B cell (primary cell): ENCODE results near the gene NDRG3.

Source experiments
- EZH2 ChIP-seq: IDR thresholded peaks from 2 replicates; pipeline ENCODE4 v1.6.1; 2012; ENCODE audit warnings: borderline replicate concordance, low read depth, mild to moderate bottlenecking, moderate library complexity, low read length; ENCODE audit not compliant: insufficient read depth, poor library complexity, severe bottlenecking
- TF ChIP-seq, protein P1 (sequence below): fragments of 200-600 bp; IDR thresholded peaks from one replicate; pipeline ENCODE4 v1.8.0; 2022; ENCODE audit warnings: antibody characterized with exemption, mild to moderate bottlenecking

DNA sequence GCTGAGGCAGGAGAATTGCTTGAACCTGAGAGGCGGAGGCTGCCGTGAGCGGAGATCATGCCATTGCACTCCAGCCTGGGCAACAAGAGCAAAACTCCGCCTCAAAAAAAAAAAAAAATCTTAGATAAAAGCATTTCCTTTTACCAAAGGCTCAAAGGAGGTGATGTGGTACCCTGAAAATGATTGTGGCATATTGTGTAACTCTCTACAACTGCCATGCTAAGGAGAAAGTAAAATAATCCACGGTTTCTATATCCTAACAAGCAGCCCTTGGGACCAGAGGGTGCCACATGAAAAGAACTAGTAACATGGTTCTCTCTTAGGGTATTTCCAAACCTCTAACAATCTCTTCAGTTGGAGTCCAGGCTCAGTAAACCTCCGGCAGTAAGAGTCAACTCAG lies 61.1 kb downstream of the NDRG3 start:
- TF ChIP-seq, protein P1, sequence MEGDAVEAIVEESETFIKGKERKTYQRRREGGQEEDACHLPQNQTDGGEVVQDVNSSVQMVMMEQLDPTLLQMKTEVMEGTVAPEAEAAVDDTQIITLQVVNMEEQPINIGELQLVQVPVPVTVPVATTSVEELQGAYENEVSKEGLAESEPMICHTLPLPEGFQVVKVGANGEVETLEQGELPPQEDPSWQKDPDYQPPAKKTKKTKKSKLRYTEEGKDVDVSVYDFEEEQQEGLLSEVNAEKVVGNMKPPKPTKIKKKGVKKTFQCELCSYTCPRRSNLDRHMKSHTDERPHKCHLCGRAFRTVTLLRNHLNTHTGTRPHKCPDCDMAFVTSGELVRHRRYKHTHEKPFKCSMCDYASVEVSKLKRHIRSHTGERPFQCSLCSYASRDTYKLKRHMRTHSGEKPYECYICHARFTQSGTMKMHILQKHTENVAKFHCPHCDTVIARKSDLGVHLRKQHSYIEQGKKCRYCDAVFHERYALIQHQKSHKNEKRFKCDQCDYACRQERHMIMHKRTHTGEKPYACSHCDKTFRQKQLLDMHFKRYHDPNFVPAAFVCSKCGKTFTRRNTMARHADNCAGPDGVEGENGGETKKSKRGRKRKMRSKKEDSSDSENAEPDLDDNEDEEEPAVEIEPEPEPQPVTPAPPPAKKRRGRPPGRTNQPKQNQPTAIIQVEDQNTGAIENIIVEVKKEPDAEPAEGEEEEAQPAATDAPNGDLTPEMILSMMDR = no peak
- TF ChIP-seq EZH2 = no peak
